Endodermal cell (in vitro differentiated cells): ENCODE results near the gene FILIP1L. TPM values are rescaled to one million over a fixed set of nuclear protein-coding genes. Genes with fewer than 3 reads are reported as not detected.
"Not testable (repeated sequence)": the region's sequence is repeated elsewhere in the genome, so short reads cannot be mapped to it uniquely, and the experiment has no call there.

Source experiments
- DNase-seq: peaks from one replicate; pipeline ENCODE4 v3.0.0-alpha.2; 2017
- H3K27ac ChIP-seq: 2 replicates; pipeline ENCODE4 v1.5.1; 2013; ENCODE audit warnings: mild to moderate bottlenecking, low read depth, low read length, moderate library complexity
- H3K27me3 ChIP-seq: 2 replicates; pipeline ENCODE4 v1.6.1; 2013; ENCODE audit warnings: mild to moderate bottlenecking, low read length, moderate library complexity; ENCODE audit not compliant: insufficient read depth, control insufficient read depth, poor library complexity, severe bottlenecking
- H3K36me3 ChIP-seq: 2 replicates; pipeline ENCODE4 v1.7.0; 2013; ENCODE audit warnings: mild to moderate bottlenecking, low read length, moderate library complexity; ENCODE audit not compliant: control insufficient read depth, insufficient read depth
- H3K4me1 ChIP-seq: one replicate; pipeline ENCODE4 v1.7.0; 2013; ENCODE audit warnings: low read length; ENCODE audit not compliant: control insufficient read depth, insufficient read depth
- H3K4me3 ChIP-seq: 2 replicates; pipeline ENCODE4 v1.5.1; 2013; ENCODE audit warnings: mild to moderate bottlenecking, low read length, moderate library complexity
- H3K9ac ChIP-seq: 2 replicates; pipeline ENCODE4 v1.6.1; 2013; ENCODE audit warnings: mild to moderate bottlenecking, low read length, moderate library complexity; ENCODE audit not compliant: poor library complexity, severe bottlenecking; ENCODE audit errors: extremely low read depth
- H3K9me3 ChIP-seq: 2 replicates; pipeline ENCODE4 v1.6.1; 2013; ENCODE audit warnings: mild to moderate bottlenecking, low read length, moderate library complexity; ENCODE audit not compliant: control insufficient read depth
- H3K27ac Mint-ChIP-seq: 2 replicates; pipeline ENCODE4 v1.8.0; 2020; ENCODE audit warnings: mixed read lengths
- H3K27me3 Mint-ChIP-seq: 2 replicates; pipeline ENCODE4 v1.8.0; 2021; ENCODE audit warnings: mild to moderate bottlenecking, mixed read lengths; ENCODE audit not compliant: insufficient read depth
- H3K36me3 Mint-ChIP-seq: 2 replicates; pipeline ENCODE4 v1.8.0; 2020; ENCODE audit warnings: low read depth, mixed read lengths
- H3K4me1 Mint-ChIP-seq: 2 replicates; pipeline ENCODE4 v1.8.0; 2020; ENCODE audit warnings: mixed read lengths
- H3K4me3 Mint-ChIP-seq: 2 replicates; pipeline ENCODE4 v1.8.0; 2020; ENCODE audit warnings: mild to moderate bottlenecking, moderate library complexity, mixed read lengths
- H3K9me3 Mint-ChIP-seq: 2 replicates; pipeline ENCODE4 v1.8.0; 2020; ENCODE audit warnings: mild to moderate bottlenecking, mixed read lengths
- WGBS, 2 experiments: methylation state at CpG; one replicate each; pipeline versions ENCODE4 v1.1.5 to v1.1.7; 2013; ENCODE audit warnings: missing lambda C conversion rate in 2 of 2, mixed read lengths in 1 of 2; ENCODE audit not compliant: insufficient coverage in 1 of 2, insufficient read length in 1 of 2; 5-methylcytosine and 5-hydroxymethylcytosine counted together
- total RNA-seq, 2 donors: library from RNA; stranded (reverse); fragmentation: NEBNext Ultra II Directional in 1 of 2; extraction: Animal tissue kit (Norgen Biotek cat#: 25700) in 1 of 2; gene quantifications; 2 replicates in 1 of 2; 3 replicates in 1 of 2; pipeline ENCODE4 v1.2.1, GENCODE V29; 2021
- TF ChIP-seq, protein P1 (sequence below): fragments of 200-600 bp; sonication (generic); conservative IDR thresholded peaks from 2 replicates; pipeline ENCODE4 v1.5.0; 2021; ENCODE audit warnings: antibody characterized with exemption, mild to moderate bottlenecking

The FILIP1L gene
- total RNA-seq, 2 donors from 2014 or later = 0.84 to 2.5 TPM

DNA sequence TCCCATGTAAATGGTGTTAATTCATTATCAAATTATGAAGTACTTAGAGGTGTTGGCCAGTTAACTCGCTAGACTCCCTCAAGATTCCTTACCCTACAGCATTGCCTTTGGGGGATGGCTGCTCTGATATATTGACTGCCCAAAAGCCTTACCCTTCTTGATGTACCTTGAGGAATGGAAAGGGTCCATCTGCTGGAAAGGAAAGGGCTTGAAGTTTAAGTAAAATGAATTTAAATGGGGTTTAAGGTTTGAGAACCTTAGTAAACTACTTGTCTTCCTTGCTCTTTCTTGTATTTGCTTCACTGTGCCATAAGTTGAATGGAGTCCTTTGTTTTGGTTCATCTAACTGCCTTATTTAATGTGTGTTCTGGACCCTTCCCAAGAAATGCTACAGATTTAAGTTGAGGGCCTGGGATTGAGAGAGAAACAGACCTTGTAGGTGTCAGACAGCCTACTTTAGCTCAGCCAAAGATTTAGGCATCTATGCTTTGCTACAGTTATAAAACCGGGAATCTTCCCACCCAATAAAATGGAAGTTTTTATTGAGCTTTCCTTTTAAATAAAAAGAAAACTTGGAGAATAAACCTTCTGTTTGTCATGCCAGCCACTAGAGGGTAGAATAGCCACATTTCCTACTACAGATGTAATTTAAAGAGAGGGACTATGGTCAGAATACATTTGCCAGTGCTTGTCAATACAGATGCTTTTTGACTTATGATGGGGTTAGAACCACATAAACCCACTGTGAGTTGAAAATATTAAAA, 271.3 kb downstream of the FILIP1L start:
- Histone ChIP-seq H3K27ac (no peak overlapping the region), H3K9me3 (no peaks in the 10 kb centered on the region), H3K4me1 (no peaks in the 10 kb centered on the region), H3K4me3 (no peak overlapping the region), H3K36me3 (no peaks in the 10 kb centered on the region), H3K9ac (no peak overlapping the region), H3K27me3 (no peaks in the 10 kb centered on the region)
- Mint-ChIP-seq H3K27me3 (no peaks in the 10 kb centered on the region), H3K27ac (no peak overlapping the region), H3K9me3 (no peaks in the 10 kb centered on the region), H3K4me1 (peaks cover 10% of the 10 kb centered on the region), H3K4me3 (no peak overlapping the region), H3K36me3 (no peaks in the 10 kb centered on the region)
- 50% methylated on average over 2 of the region's 2 CpGs; no CpG with 5 or more reads in 1 of the 2 experiments for WGBS, 2 experiments
- TF ChIP-seq, protein P1, sequence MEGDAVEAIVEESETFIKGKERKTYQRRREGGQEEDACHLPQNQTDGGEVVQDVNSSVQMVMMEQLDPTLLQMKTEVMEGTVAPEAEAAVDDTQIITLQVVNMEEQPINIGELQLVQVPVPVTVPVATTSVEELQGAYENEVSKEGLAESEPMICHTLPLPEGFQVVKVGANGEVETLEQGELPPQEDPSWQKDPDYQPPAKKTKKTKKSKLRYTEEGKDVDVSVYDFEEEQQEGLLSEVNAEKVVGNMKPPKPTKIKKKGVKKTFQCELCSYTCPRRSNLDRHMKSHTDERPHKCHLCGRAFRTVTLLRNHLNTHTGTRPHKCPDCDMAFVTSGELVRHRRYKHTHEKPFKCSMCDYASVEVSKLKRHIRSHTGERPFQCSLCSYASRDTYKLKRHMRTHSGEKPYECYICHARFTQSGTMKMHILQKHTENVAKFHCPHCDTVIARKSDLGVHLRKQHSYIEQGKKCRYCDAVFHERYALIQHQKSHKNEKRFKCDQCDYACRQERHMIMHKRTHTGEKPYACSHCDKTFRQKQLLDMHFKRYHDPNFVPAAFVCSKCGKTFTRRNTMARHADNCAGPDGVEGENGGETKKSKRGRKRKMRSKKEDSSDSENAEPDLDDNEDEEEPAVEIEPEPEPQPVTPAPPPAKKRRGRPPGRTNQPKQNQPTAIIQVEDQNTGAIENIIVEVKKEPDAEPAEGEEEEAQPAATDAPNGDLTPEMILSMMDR = peak; percentile 83
- DNase-seq = no peak

DNA sequence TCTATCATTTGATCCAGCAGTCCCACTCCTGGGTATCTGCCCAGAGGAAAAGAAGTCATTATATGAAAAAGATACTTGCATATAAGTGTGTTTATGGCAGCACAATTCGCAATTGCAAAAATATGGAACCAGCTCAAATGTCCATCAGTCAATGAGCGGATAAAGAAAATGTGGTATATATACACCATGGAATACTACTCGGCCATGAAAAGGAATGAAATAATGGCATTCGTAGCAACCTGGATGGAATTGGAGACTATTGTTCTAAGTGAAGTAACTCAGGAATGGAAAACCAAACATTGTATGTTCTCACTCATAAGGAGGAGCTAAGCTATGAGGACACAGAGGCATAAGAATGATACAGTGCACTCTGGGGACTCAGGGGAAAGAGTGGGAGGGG, 272.4 kb downstream of the FILIP1L start:
- DNase-seq, H3K27ac Mint-ChIP-seq, H3K27me3 ChIP-seq, H3K27ac ChIP-seq, H3K9ac ChIP-seq, H3K36me3 ChIP-seq, H3K9me3 ChIP-seq, H3K4me1 ChIP-seq, H3K36me3 Mint-ChIP-seq, H3K27me3 Mint-ChIP-seq, H3K4me3 Mint-ChIP-seq, H3K9me3 Mint-ChIP-seq, H3K4me3 ChIP-seq: not testable (repeated sequence)
- peaks cover 10% of the 10 kb centered on the region for H3K4me1 Mint-ChIP-seq
- WGBS, 2 experiments = 94 to 96% methylated on average over 2 to 4 of the region's 4 CpGs

DNA sequence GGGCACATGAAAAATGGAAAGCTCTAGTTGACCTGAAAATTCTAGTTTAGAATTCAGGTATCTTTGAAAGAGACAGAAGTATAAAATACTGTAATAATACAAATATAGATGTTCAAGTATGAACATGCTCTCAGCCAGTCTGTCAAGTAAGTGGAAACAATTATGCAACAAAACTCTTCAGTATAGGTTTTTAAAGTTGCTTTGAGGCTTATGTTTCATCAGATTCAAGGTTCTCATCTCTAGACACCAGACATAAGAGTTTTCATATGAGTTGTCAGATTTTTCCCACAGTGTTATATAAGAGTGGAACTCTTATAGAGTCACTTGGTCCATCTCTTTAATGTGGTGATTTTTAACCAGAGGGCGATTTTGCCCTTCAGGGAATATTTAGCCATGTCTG, 274.7 kb downstream of the FILIP1L start:
- Mint-ChIP-seq H3K4me1 (peaks cover 1% of the 10 kb centered on the region), H3K27me3 (no peaks in the 10 kb centered on the region), H3K36me3 (no peaks in the 10 kb centered on the region), H3K27ac (no peak overlapping the region), H3K9me3 (no peaks in the 10 kb centered on the region), H3K4me3 (no peak overlapping the region)
- Histone ChIP-seq H3K27ac (no peak overlapping the region), H3K9me3 (no peaks in the 10 kb centered on the region), H3K4me1 (no peaks in the 10 kb centered on the region), H3K4me3 (no peak overlapping the region), H3K9ac (no peak overlapping the region), H3K36me3 (no peaks in the 10 kb centered on the region), H3K27me3 (no peaks in the 10 kb centered on the region)
- 90% methylated on average over 1 of the region's 1 CpG; no CpG with 5 or more reads in 1 of the 2 experiments for WGBS, 2 experiments
- TF ChIP-seq, protein P1 = no peak
- no peak for DNase-seq

DNA sequence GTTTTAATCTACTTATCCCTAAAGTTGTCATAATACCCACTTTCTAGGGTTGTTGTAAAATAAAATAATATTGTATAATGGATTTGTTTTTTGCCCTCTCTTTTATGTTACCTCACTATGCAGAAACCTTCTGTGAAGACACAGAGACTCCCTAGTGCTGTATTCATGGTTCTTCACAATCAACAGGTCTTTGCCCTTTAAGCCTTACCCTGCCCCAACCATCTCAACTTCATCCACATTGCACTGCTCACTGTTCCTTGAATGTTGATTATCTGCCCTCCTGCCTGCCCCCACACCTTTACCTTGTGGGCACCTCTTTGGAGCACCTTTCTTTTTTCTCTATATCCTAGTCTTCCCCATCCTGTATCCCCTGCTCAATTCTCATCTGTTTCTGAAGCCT, 275.5 kb downstream of the FILIP1L start:
- Mint-ChIP-seq H3K36me3 (no peaks in the 10 kb centered on the region), H3K27ac (no peak overlapping the region), H3K4me1 (no peaks in the 10 kb centered on the region), H3K4me3 (no peak overlapping the region), H3K27me3 (no peaks in the 10 kb centered on the region), H3K9me3 (no peaks in the 10 kb centered on the region)
- Histone ChIP-seq H3K4me1 (no peaks in the 10 kb centered on the region), H3K36me3 (no peaks in the 10 kb centered on the region), H3K4me3 (no peak overlapping the region), H3K27me3 (no peaks in the 10 kb centered on the region), H3K9ac (no peak overlapping the region), H3K27ac (no peak overlapping the region), H3K9me3 (no peaks in the 10 kb centered on the region)
- DNase-seq = no peak
- TF ChIP-seq, protein P1 = no peak
